ENCODE data around the gene RIPOR2.

- no peak for TF ChIP-seq CTCF (IDR thresholded peaks at IDR 0.05; ENCODE audit: extremely low read depth in 1 of 2, insufficient read depth in 1 of 2, low read depth in 1 of 2, low read length in 2 of 2)
- TF ChIP-seq EZH2 (IDR thresholded peaks at IDR 0.05; ENCODE audit: borderline replicate concordance, low read depth, low read length, severe bottlenecking) = no peak
- TF ChIP-seq POLR2AphosphoS5 (IDR thresholded peaks at IDR 0.05; ENCODE audit: insufficient read depth, low read depth, low read length) = no peak
Measured at GRCh38 chr6:24910961-24911725, 24.6 kb downstream of the RIPOR2 start.

Measured in endothelial cell of umbilical vein (primary cell).